GM19467 (cell line): ENCODE data around the gene TRIB2.
"Not testable (repeated sequence)": the region's sequence is repeated elsewhere in the genome, so short reads cannot be mapped to it uniquely, and the experiment has no call there.

Experiments
- ATAC-seq: cut with Tn5 transposase; IDR thresholded peaks from one replicate; pipeline ENCODE4 v1.9.1; 2021; ENCODE audit warnings: mild to moderate bottlenecking, moderate library complexity; ENCODE audit not compliant: unreplicated experiment

The TRIB2 gene

GRCh38 chr2:12716282-12717190 lies at the start of gene TRIB2:
TRIB2 (plus strand) TSS chr2:12716936; CDS start chr2:12718308, 1,372 bp downstream.
- no peak for ATAC-seq

GRCh38 chr2:12669036-12669435 lies 47.7 kb upstream of the TRIB2 start:
- no peak for ATAC-seq

GRCh38 chr2:12672711-12673315 lies 43.9 kb upstream of the TRIB2 start:
- no peak for ATAC-seq

GRCh38 chr2:12674644-12675328 lies 42.0 kb upstream of the TRIB2 start:
- ATAC-seq: no peak

GRCh38 chr2:12675352-12675795 lies 41.4 kb upstream of the TRIB2 start:
- ATAC-seq: no peak

GRCh38 chr2:12675801-12676200 lies 40.9 kb upstream of the TRIB2 start:
- ATAC-seq: no peak

GRCh38 chr2:12676771-12677170 lies 40.0 kb upstream of the TRIB2 start:
- no peak for ATAC-seq

GRCh38 chr2:12678186-12678585 lies 38.5 kb upstream of the TRIB2 start:
- no peak for ATAC-seq

- ATAC-seq: no peak
These were observed 37.1 kb upstream of the TRIB2 start for GRCh38 chr2:12679550-12680072.

- ATAC-seq: not testable (repeated sequence)
These were observed 36.6 kb upstream of the TRIB2 start for GRCh38 chr2:12680115-12680514.

- ATAC-seq: no peak
These were observed 34.7 kb upstream of the TRIB2 start for GRCh38 chr2:12682017-12682416.

GRCh38 chr2:12683457-12684100 lies 33.2 kb upstream of the TRIB2 start:
- no peak for ATAC-seq

GRCh38 chr2:12684471-12684936 lies 32.2 kb upstream of the TRIB2 start:
- ATAC-seq: no peak

GRCh38 chr2:12685145-12685544 lies 31.6 kb upstream of the TRIB2 start:
- ATAC-seq: no peak

GRCh38 chr2:12685956-12686355 lies 30.8 kb upstream of the TRIB2 start:
- ATAC-seq: no peak

GRCh38 chr2:12686708-12687283 lies 29.9 kb upstream of the TRIB2 start:
- ATAC-seq: no peak

GRCh38 chr2:12688091-12688490 lies 28.6 kb upstream of the TRIB2 start:
- ATAC-seq: no peak

GRCh38 chr2:12688893-12689292 lies 27.8 kb upstream of the TRIB2 start:
- ATAC-seq: no peak

- no peak for ATAC-seq
These were observed 23.2 kb upstream of the TRIB2 start for GRCh38 chr2:12693509-12693908.

- ATAC-seq: no peak
These were observed 21.6 kb upstream of the TRIB2 start for GRCh38 chr2:12694990-12695774.
